AML-193 (cell line): Measurements from ENCODE around the gene ABI1.

ENCODE experiments used
- DNase-seq, 2 experiments: peaks; one replicate each; lab custom pipeline; 2025; lab: John Stamatoyannopoulos, UW

ABI1 gene

GRCh38 chr10:26765549-26765948 lies 95.2 kb downstream of the ABI1 start:
- DNase-seq = no peak

- no peak for DNase-seq
These were observed 101.8 kb downstream of the ABI1 start for GRCh38 chr10:26759008-26759407.

- DNase-seq = peak; percentile 8 to 37
These were observed 105.3 kb downstream of the ABI1 start for GRCh38 chr10:26755443-26755903.

GRCh38 chr10:26746061-26746460 lies 114.7 kb downstream of the ABI1 start:
- DNase-seq = no peak

GRCh38 chr10:26743841-26744240 lies 116.9 kb downstream of the ABI1 start:
- DNase-seq = no peak

- no peak for DNase-seq
These were observed 117.7 kb downstream of the ABI1 start for GRCh38 chr10:26743091-26743490.

- DNase-seq = no peak
These were observed 119.4 kb downstream of the ABI1 start for GRCh38 chr10:26741368-26741767.

GRCh38 chr10:26739071-26739631 lies 121.6 kb downstream of the ABI1 start:
- no peak for DNase-seq

- no peak for DNase-seq
These were observed 122.4 kb downstream of the ABI1 start for GRCh38 chr10:26738301-26738911.

- DNase-seq = peak; percentile 45 to 48
These were observed 123.0 kb downstream of the ABI1 start for GRCh38 chr10:26737730-26738129.

- no peak for DNase-seq
These were observed 125.3 kb downstream of the ABI1 start for GRCh38 chr10:26735435-26735834.

- DNase-seq = no peak
These were observed 126.8 kb downstream of the ABI1 start for GRCh38 chr10:26733750-26734568.

GRCh38 chr10:26730552-26730951 lies 130.2 kb downstream of the ABI1 start:
- no peak for DNase-seq

- no peak for DNase-seq
These were observed 131.4 kb downstream of the ABI1 start for GRCh38 chr10:26729395-26729794.

- no peak for DNase-seq
These were observed 131.8 kb downstream of the ABI1 start for GRCh38 chr10:26728957-26729356.

GRCh38 chr10:26727005-26727404 lies 133.8 kb downstream of the ABI1 start:
- DNase-seq = no peak

GRCh38 chr10:26725837-26726727 lies 134.7 kb downstream of the ABI1 start:
- DNase-seq = peak; percentile 37 to 53

GRCh38 chr10:26723016-26723415 lies 137.7 kb downstream of the ABI1 start:
- no peak for DNase-seq

- DNase-seq = no peak
These were observed 139.2 kb downstream of the ABI1 start for GRCh38 chr10:26721561-26721960.

GRCh38 chr10:26717476-26717875 lies 143.3 kb downstream of the ABI1 start:
- no peak for DNase-seq

- no peak for DNase-seq
These were observed 145.6 kb downstream of the ABI1 start for GRCh38 chr10:26715137-26715487.
